NCI-H1105 (cell line): ENCODE results near the gene CD86.
"Not testable (repeated sequence)": the region's sequence is repeated elsewhere in the genome, so short reads cannot be mapped to it uniquely, and the experiment has no call there.

Experiments
- DNase-seq: peaks from one replicate; lab custom pipeline; 2025; lab: John Stamatoyannopoulos, UW

CD86 gene

GRCh38 chr3:122055215-122055614 is at the start of gene CD86:
Gene CD86 (plus strand): TSS chr3:122055362. CDS start chr3:122055490, 128 bp downstream.
- DNase-seq: no peak

DNA sequence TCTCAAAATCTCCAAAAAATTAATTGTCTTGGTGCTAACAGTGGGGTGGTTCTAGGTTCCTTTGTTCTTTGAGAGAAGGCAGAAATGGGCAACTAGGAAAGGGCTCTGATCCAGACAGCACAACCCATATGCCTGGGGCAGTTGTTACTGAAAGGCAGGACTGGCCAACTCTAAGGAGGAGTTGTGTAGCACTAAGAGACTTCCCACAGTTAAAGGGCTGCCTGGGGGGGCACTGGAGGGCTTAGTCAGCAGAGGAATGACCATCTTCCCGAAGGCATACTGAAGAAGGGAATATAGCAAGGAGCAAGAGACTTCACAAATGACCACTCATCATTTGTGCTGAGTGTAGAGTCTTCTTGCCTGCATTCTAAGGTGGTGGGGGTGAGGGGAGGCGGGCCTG is 48.9 kb upstream of the CD86 start:
- no peak for DNase-seq

DNA sequence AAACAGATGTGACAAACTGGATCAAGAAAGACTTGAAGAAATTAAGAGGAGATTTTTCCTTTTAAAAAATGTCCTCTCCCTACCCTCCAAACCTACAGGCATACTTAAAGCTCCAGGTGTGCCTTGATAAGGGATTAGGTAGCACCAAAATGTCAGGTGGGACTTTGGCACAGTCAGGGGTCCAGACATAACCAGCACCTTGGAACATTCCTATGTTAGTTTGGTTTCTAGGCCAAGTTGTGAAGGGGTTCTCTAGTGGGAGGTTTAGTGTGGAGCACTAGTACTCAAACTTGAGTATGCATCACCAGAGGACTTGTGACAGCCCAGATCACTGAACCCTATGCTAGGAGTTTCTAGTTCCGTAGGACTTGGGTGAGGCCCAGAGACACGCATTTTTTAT is 47.0 kb upstream of the CD86 start:
- no peak for DNase-seq

GRCh38 chr3:122010506-122010905 is 44.7 kb upstream of the CD86 start:
- DNase-seq: no peak

- DNase-seq: no peak
These were observed 43.8 kb upstream of the CD86 start for GRCh38 chr3:122011396-122011795.

DNA sequence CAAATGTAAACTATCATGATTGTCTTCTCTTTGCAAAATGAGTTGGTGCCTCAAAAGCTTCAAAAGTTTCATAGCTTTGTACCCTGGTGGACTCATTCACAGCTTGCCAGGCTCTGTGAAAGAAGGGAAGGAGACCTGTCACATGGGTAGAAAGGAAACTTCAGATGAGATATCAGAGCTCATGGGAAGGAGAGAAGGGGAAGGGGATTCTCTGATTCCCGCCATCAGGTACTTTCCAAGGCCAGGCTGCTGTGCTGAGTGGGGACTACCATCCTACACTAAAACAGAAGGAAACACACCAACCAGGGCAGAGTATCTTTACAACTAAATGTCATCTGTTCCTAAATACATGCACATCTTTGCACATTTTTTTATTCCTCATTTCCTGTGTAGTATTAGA is 42.3 kb upstream of the CD86 start:
- no peak for DNase-seq

- no peak for DNase-seq
These were observed 41.7 kb upstream of the CD86 start for GRCh38 chr3:122013448-122013925.

DNA sequence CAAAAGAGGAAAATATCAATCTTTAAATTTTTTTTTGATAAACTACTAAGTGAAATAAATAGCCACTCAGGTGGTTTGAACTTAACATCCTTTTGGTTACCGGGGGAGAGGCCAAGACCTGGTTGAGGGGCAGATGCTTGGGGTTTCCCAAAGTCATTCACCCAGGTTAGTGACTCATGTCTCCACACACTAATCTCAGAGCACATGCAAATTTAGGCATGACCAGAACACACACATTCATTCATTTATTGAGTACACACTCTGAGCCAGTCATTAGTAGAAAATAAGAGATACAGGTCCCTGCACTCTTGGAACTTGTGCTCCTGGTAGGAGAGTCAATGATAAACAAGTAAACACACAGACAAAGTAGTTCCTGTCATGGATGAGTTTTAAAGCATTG is 40.4 kb upstream of the CD86 start:
- no peak for DNase-seq

DNA sequence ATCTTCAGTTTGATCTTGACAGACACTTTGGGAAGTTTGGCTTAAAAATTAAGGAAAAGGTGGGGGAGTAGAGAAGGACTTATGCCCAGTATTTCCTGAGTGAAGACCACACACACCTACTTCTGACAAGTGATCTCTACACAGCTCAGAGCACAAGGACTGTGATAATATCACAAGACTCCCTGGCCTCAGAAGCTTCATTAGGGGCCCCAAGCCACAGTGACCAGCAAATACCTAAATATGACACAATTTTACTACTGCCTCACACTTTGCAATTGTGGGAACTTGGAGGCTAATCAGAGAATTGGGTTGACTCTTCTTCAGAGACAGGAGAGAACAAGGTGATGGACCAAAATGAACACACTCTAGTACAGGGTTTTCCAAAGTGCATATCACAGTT is 35.7 kb upstream of the CD86 start:
- no peak for DNase-seq

GRCh38 chr3:122021037-122021436 is 34.1 kb upstream of the CD86 start:
- DNase-seq: no peak

- DNase-seq: peak; percentile 83
These were observed 33.3 kb upstream of the CD86 start, which contains the start of gene ILDR1 for GRCh38 chr3:122021811-122022401. Gene ILDR1 (minus strand): TSS chr3:122022247. CDS start chr3:122022077, 170 bp downstream.

- DNase-seq: no peak
These were observed 31.7 kb upstream of the CD86 start for GRCh38 chr3:122023335-122023910.

- no peak for DNase-seq
These were observed 30.4 kb upstream of the CD86 start for GRCh38 chr3:122024800-122025199.

- DNase-seq: no peak
These were observed 29.9 kb upstream of the CD86 start for GRCh38 chr3:122025296-122025695.

DNA sequence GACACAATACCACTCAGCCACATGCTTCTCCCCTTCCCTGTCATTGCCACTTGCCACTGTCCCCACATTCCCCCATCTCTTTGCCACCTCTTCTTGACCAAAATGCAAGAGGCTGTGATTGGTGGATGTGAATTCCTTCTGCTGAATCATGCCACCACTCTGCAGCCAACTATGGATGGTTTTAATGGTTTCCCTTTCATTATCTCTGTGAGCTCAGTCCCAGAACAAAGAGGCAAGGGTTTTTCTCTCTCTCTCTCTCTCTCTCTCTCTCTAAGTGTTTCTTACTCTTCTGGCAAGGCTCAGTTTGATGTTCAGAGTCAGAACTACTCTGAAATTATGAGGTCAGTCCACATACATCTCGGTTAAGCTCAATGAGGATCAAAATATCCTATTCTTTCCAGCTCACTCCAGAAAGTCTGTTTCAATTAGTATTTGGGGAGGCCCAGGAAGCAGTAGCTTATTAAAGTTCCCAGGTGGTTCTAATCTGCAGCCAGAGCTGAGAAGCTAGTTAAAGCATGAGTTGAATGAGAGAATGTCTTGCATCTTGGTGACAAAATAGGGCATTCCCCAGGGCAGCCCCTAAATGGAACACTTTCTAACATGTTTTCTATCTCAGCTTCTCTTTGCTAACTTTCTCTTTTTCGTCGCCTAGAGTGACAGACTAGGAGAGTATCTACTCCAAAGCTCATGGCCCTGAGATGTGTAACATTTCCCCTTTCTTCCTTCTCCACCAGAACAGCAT is 24.6 kb upstream of the CD86 start:
- no peak for DNase-seq

GRCh38 chr3:122031123-122031468 is 24.1 kb upstream of the CD86 start:
- DNase-seq: no peak

GRCh38 chr3:122032531-122032930 is 22.6 kb upstream of the CD86 start:
- no peak for DNase-seq

DNA sequence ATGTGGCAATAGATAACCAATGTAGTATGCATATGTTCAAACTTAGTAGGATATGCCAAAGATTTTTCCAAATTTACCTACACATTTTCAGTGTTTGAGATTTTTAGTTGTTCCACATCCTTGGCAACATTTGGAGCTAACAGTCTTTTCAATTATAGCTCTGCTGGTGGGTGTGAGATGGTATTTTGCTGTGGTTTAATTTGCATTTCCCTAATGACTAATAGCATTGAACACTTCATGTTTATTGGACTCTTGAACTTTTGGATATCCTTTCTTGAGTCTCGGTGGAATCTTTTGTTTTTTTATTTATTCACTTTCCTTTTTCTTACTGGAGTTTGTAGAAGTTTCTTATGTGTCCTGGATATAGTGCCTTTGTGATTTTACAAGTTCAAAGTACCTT is 22.1 kb upstream of the CD86 start:
- no peak for DNase-seq

DNA sequence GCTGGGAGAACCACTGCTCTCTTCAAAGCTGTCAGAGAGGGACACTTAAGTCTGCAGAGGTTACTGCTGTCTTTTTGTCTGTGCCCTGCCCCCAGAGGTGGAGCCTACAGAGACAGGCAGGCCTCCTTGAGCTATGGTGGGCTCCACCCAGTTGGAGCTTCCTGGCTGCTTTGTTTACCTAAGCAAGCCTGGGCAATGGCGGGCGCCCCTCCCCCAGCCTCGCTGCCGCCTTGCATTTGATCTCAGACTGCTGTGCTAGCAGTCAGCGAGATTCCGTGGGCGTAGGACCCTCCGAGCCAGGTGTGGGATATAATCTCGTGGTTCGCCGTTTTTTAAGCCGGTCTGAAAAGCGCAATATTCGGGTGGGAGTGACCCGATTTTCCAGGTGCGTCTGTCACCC is 7.9 kb upstream of the CD86 start:
- not testable (repeated sequence) for DNase-seq

- DNase-seq: not testable (repeated sequence)
These were observed 7.4 kb upstream of the CD86 start for GRCh38 chr3:122047773-122048172.

DNA sequence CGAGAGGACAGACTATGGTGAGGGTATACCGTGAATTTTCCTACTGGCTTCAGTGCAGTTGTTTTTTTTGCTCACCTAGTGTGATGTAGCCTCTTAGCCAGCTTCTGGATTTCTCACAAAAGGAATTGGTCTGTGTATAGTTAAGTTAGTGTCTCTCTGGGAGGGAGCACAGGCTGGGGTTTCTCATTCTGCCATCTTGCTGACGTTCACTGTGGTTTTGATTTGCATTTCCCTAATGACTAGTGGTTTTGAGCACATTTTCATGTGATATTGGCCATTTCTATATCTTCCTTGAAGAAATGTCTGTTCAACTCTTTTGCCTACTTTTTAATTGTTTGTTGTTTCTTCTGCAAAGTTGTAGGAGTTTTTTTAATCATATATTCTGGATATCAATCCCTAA is 2.2 kb upstream of the CD86 start:
- DNase-seq: no peak

DNA sequence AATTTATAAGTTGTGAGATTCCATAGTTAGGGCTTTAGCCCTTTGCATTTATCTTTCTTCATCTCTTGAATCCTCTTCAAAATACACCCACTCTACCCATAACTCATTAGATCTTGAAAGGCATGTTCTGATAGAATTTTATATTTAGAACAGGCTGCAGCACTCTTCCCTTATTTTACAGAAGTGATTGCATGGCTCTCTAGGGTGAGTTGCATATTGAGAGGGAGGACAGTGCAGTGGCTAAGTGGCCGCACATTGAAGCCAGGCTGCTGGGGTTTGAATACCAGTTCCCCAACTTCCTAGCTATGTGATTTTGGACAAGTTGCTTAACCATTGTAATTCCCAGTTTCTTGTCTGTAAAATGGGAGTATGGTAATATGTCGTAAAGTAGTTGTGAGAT is 2.5 kb downstream of the CD86 start:
- no peak for DNase-seq

GRCh38 chr3:122058294-122058693 is 3.1 kb downstream of the CD86 start:
- DNase-seq: no peak
